RCC 7860 (cell line): ENCODE data around the gene OR2T12.
"Not testable (repeated sequence)": the region's sequence is repeated elsewhere in the genome, so short reads cannot be mapped to it uniquely, and the experiment has no call there.

Experiments used
- DNase-seq: peaks from one replicate; pipeline ENCODE4 v3.0.0-alpha.2; 2015; ENCODE audit warnings: low spot score
- FAIRE-seq: peaks from 2 replicates; lab custom pipeline; 2012; peaks lifted over from hg19 to GRCh38; lab: Jason Lieb, UNC

OR2T12 gene

GRCh38 chr1:248303324-248303723, at the start of gene OR2T12:
TSS of gene OR2T12 (minus strand) at chr1:248303424. CDS start at chr1:248295578, 7,846 bp downstream.
- FAIRE-seq, result no peak

GRCh38 chr1:248348475-248348874, 45.3 kb upstream of the OR2T12 start, which contains the start of gene OR14C36:
TSS of gene OR14C36 (plus strand) at chr1:248348775. CDS start at chr1:248348775, 0 bp downstream.
- FAIRE-seq (no peak), DNase-seq (no peak)

More at GRCh38 chr1:248303324-248303723, at the start of gene OR2T12:
- DNase-seq, result no peak

GRCh38 chr1:248343451-248343850, 40.2 kb upstream of the OR2T12 start:
- FAIRE-seq (no peak), DNase-seq (no peak)

GRCh38 chr1:248324468-248324867, 21.2 kb upstream of the OR2T12 start, which contains the start of gene OR2M7:
TSS of gene OR2M7 (minus strand) at chr1:248324568. CDS start at chr1:248324568, 0 bp downstream.
- DNase-seq (no peak), FAIRE-seq (no peak)

- FAIRE-seq, result no peak
- no peak for DNase-seq
Observed at GRCh38 chr1:248316796-248317195, 13.6 kb upstream of the OR2T12 start.

- not testable (repeated sequence) for FAIRE-seq
Observed at GRCh38 chr1:248306740-248307139, 3.5 kb upstream of the OR2T12 start.

GRCh38 chr1:248306103-248306502, 2.9 kb upstream of the OR2T12 start:
- FAIRE-seq (no peak), DNase-seq (no peak)

More at GRCh38 chr1:248306740-248307139, 3.5 kb upstream of the OR2T12 start:
- DNase-seq, result not testable (repeated sequence)

- not testable (repeated sequence) for FAIRE-seq, DNase-seq
Observed at GRCh38 chr1:248305672-248306071, 2.4 kb upstream of the OR2T12 start.

GRCh38 chr1:248288391-248288790, 14.8 kb downstream of the OR2T12 start:
- DNase-seq (no peak), FAIRE-seq (no peak)

GRCh38 chr1:248277876-248278275, 25.3 kb downstream of the OR2T12 start, which contains the start of gene OR2T33:
TSS of gene OR2T33 (minus strand) at chr1:248277976. CDS start at chr1:248273814, 4,162 bp downstream.
- FAIRE-seq (no peak), DNase-seq (no peak)

- not testable (repeated sequence) for FAIRE-seq, DNase-seq
Observed at GRCh38 chr1:248273225-248273624, 30.0 kb downstream of the OR2T12 start.

- FAIRE-seq (no peak), DNase-seq (no peak)
Observed at GRCh38 chr1:248268178-248268577, 35.0 kb downstream of the OR2T12 start.

- not testable (repeated sequence) for DNase-seq, FAIRE-seq
Observed at GRCh38 chr1:248259309-248259708, 43.9 kb downstream of the OR2T12 start.

- FAIRE-seq (peak; percentile 78), DNase-seq (peak; percentile 41)
Observed at GRCh38 chr1:248243204-248243603, 60.0 kb downstream of the OR2T12 start.
